Stimulated activated CD8-positive, alpha-beta memory T cell treated with anti-CD3 and anti-CD28 coated beads, Interleukin-4, amount 100 ng/mL, for 24 hours (primary cell): ENCODE measurements around the gene TIPRL.
"Not testable (repeated sequence)": the region's sequence is repeated elsewhere in the genome, so short reads cannot be mapped to it uniquely, and the experiment has no call there.

ENCODE experiments used
- DNase-seq: peaks from one replicate; pipeline ENCODE4 v3.0.0-alpha.2; 2020; ENCODE audit warnings: low read depth

TIPRL gene

DNA sequence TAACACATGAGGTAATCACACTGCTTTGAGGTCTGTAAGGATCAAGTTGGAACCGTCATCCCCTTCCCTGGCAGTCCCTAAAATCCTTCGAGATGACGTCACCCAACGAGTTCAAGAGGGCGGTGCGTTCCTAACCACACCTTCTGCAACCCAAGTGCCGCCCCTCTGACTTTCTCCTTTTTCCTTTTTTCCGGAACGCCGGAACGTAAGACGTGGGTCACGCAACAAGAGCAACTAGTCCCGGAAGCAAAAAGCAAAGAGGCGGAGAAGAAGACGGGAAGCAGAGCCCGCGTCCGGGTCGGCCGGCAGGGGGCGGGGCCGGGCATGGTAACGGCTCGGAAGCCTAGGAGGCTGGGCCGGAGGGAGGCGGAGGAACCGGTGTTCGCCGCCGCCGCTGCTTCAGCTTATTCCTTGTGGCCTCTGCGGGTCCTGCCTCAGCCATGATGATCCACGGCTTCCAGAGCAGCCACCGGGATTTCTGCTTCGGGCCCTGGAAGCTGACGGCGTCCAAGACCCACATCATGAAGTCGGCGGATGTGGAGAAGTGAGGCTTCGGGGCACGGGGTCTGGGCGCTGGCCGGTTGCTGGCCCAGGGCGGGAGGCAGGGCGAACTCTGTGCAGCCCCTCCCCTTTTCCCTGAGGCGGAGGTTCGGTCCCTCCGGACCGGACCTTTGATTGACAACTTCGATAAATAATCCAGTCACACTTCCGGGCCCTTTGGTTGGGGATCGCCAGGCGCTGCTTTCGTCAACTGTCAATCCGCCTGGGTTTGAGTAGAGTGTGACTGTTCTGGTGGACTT is at the start of gene TIPRL:
Gene TIPRL, plus strand, starts transcription at position 325 of the 800 bp plus-strand sequence. Its CDS starts 116 bp downstream, at position 441.
- DNase-seq = peak; percentile 91

DNA sequence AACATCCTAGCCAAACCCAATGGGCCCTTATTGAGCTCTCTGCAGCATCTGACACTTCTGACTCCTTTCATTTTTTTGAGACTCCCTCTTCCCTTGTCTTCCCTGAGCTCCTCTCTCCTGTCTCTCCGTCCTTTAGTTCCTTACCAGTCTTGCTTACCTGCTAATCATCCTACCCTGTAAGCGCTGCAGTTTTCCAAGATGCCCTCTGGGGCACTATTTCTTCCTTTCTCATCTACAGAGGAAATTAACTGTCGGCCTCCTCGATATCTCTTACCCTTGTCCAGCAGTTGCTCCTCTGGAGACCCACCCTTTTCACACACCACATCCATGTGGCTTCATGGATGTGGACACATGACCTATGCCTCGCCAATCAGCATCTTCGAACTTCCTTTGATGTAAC is 48.8 kb upstream of the TIPRL start:
- no peak for DNase-seq

DNA sequence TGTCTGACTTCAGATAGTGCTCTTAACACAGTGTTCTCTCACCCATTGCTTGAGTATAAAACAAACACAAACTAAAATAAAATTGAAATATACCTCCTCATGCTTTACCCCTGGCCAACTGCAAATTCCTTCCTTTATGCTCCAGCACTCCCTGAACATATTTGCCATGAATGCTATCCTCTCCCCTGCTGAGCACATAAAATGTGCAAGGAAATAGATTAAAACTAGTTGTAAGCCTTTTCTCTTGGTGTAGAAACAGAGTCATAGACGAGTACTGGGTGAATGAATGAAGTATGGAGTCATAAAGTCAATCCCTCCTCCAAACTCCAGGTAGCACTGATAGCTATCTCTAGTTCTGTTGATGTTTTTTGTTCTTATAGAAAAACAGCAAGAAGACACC is 44.6 kb upstream of the TIPRL start:
- DNase-seq = no peak

DNA sequence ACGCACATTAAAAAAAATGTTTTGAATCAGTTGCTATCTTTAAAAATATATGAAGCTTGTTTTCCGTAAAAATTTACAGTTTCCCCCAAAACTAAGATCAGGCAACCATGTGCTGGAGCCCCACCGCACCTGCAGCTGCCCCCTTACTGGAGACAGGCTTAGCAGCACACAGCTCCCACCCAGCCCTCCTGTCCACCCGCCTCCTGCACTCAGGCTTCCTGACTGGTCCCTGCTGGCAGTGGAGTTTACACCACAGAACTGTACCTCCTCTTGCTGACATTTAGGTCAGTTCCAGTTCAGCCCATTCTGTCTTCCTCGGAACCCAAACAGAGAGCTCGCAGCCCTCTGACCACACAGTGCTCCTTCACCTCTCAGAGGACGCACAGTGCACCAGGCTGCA is 44.1 kb upstream of the TIPRL start:
- no peak for DNase-seq

DNA sequence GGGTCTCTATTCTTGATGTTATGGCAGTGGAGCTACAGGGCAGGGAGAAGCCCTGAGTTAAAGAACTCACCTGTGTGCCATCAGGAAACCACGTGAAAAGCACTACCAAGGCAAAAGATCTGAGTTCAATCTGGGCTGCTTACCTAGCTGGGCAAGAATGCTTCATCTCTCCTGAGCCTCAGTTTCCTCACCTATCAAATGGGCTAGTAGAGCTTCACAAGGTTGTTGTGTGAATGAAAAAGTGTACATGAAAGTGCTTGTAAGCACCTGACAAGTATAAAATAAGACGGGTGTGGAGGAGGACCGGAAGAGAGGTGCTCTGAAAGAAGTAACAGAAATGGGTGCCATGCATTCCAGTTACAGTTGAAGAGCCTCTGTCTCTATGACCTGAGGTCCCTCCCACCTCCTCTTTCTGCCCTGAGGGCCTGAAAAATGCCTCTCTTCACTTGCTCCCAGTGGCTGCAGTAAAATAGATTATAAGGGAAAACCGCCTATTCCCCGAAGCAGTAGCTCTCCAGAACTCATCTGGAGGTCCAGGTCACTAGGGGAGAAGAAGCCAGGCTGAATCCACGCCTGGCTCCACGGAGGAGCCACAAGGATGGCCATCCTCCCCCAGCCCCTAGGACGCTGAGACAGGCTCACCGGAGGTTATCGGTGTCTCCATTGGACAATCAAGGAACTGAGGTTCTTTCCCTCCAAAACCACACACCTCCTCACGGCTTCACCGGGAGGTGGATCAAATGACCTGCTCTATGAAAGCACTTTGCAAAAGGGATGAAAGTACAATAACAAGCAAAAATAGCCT is 43.4 kb upstream of the TIPRL start:
- DNase-seq = no peak

DNA sequence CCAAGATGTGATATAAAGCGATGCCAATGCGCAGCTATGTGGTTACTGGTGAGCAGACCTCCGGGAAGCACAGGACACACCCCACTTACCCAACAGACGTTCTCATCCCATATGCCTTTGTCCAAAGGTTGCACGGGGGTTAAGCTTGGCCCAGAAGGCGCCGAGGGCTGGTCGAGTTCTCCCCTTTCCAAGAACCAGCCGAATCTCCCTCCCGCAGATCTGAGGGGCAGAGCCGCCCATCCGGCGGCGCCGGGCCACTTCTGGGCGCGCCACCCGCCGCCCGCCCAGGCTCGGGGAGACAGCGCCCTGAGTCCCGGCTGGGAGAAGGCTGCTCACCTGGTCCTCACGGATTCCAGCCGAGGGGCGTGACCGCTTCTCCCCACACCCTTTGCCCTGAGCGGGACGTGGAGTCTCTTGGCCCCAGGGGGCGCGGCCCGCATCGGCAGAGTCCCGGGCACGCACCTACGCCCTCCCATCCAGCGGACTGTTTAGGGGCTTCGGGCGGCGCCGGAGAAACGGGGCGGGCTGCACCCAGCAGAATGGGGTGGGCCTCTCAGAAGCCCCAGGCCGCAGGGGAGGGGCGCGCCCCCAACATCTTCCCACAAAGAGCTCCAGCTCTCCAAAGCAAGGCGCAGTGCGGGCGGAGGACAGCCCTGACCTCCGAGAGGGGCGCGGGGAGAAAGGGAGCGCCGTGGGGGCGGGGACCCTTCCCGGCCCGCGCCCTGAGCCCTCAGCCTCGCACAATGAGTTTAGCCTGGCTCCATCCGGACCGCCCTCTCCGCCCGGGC is 42.6 kb upstream of the TIPRL start:
- no peak for DNase-seq

DNA sequence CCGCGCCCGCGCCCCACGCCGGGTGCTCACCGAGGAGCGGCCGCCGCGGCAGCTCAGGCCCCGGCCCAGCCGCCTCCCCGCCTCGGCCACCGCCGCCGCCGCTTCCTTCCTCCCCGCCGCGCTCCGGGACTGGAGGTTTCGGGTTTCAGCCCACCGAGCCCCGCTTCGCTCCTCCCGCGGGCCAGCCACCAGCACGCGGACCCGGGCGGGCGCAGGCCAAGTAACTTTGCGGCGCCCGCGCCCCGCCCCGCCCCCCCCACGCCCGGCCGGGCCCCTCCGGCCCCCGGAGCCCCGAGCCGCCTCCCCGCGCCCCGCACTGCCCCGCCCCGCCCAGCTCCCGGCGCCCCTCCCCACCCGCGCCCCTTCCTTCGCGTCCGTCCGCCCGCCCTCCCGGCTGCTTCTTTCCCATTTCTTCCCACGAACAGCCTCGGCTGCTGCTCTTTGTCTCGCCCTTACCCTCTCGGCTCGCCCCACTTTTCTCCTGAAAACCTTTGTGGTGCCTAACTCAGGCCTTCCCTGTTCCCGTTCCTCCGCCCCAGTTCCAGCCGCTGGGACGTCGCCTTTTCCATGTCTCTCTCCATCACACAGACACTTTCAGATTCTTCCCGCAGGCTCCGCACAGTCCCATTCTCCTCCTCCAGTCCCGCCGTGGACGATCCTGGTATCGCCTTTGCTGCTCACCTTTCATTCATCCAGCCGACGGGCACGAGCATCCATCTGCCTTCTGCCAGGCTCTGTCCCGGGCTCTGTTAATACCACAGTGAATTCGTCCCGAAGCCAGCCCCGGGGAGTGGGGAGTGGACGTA is 41.9 kb upstream of the TIPRL start, which contains the start of gene GPR161:
Gene GPR161, minus strand, starts transcription at position 222 of the 806 bp plus-strand sequence. CDS start 32,080 bp downstream, outside the sequence.
- no peak for DNase-seq

DNA sequence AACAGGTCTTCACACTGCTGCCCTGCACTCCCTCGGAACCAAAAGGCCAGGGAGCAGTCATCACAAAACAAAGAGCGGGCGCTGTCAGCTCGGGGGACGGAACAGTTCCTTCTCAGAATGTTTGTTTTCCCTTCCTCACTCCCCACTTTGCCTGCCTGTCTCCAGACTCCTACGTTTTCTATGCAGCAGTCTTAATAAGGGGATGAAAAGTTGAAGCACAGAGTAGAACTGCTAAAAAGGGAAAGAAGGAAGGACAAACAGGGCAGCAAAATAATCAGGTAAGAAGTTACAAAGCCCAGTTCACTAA is 41.3 kb upstream of the TIPRL start:
- DNase-seq = no peak

DNA sequence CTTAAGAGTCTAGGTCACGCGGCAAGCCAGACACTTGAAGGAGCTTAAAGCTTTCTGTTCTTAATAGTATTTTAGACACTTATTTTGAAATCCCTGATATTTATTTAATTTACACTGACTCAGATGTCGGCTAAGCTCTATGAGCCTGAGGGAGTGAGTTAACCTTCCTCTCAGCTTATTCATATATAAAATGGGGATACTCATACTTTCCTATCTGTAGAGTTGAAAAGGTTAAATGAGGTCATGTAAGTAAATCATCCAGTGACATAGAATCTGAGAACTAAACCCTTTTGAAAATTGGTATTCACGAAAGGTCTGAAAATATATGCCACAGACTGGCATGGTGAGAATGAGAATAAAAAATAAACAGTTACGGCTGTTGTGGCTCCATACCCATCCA is 40.6 kb upstream of the TIPRL start:
- no peak for DNase-seq

DNA sequence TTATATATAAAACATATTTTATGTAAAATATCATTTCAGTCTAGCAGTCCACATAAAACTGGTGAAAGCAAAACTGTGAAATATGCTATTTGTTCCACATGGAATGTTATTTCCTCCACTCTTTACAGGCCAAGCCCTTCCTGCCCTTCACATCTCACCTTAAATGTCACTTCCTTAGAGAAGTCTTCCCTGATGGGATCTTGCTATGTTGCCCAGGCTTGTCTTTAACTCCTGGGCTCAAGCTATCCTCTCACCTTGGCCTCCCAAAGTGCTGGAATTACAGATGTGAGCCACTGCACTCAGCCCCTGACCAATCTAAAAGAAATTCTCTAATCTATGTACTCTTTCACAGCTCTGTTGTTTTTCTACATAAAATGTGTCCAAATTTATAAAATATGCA is 39.7 kb upstream of the TIPRL start:
- DNase-seq = no peak

DNA sequence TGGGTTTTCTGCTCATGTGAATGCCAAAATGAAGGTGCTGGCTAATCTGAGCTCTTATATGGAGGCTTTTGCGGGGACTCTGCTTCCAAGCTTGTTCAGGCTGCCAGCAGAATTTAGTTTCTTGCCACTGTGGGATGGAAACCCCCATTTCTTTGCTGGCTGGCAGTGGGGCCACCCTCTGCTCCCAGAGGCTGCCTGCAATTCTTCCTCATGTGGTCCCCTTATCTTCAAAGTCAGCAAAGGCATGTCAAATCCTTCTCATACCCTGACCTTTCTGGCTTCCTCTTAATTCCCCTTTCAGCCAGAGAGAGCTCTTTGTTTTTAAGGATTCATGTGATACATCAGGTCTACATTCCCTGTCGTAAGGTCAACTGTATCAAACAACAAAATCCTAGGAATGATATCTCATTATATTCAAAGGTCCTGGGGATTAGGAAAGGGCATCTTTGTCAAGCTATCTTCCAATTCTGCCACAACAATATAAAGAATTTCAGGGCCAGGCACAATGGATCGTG is 36.8 kb upstream of the TIPRL start:
- no peak for DNase-seq

DNA sequence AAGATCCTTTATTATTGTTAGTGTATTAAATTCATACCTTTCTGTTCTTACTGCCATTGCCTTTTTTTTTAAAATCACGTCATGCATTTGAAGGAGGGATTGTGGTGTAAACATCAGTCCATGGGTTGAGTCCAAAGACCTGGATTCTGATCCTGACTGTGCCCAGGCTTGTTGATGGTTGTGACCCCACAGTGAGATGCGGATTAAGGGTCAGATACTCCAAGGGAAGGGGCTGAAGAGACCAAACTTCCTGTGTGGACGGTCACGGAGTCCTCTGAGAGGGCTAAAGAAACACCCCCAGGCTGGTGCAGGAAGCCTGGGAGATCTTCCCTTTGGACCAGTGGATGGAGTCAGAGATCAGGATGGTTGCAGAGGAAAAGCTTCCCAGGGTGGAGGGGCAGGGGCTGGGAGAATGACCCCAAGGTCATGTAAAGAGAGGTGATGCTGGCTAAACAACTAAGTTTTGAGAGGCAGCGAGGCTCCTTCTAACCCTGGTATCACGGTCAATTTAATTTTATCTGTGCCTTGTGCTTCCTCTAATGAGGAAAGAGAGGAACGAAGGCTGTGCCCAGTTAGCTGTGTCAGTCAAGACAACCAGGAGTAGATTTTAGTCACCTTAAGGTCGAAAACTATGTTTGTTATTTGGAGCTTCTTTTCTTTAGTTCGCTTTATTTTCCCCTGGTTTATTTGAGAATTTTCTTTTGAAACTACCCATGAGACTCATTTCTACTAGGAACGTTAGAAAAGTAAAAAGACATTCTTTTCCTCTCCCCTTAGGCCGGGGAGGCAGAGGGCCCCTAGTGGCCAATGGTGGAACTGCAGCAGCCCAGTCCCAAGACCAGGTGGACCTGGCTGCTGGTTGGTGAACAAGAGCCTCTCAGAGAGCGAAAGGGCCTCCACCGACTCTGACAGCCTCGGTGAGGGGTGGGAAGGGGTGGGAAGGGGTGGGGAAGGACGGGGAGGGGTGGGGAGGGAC is 33.3 kb upstream of the TIPRL start:
- DNase-seq = peak; percentile 81

DNA sequence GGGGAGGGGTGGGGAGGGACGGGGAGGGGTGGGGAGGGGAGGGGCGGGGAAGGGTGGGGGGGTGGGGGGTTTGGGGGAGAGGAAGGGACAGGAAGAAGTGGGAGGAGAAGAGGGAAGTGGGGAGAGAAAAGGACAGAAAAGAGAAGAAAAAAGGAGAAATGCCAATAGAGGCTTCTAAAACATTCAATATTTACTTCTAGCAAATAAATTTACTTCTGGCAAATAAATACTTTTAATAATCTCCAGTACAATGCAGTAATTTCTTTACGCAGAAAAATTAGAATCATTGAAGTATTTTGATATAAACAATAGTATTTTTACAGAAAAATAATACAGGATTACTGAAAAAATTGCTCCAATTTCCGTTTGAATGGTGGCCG is 32.6 kb upstream of the TIPRL start:
- no peak for DNase-seq

DNA sequence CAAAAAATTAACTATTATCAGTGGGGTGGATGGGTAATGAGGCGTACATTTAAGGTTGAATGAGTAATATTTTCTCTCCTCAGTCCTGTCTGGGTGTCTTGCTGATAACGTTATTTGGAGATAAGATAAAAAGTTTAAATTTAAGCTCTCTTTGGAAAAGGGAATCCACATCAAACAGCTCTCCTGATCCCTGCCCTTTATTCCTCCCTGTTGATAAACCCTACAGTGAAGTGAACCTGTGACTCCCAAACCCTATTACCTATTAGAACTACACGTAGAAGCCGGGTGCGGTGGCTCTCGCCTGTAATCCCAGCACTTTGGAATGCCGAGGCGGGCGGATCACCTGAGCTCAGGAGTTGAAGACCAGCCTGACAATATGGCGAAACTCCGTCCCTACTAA is 32.1 kb upstream of the TIPRL start:
- no peak for DNase-seq

DNA sequence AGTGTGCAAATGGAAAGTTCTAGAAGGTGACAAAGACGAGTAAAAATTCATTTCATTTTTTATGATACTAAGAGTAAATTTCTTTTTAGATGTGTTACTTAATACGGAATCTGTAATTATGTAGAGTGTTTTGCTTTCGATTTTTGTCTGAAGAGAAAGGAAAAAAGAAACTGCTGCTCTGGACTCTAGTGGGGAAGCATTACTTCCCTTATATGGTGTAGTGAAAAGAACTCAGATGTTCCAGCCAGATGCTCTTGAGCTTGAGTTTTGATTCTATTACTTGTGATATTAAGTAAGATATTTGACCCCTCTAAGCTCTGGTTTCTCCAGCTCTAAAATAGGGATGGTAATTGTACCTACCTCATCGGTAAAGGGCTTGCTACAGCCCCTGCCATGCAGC is 29.8 kb upstream of the TIPRL start:
- no peak for DNase-seq

DNA sequence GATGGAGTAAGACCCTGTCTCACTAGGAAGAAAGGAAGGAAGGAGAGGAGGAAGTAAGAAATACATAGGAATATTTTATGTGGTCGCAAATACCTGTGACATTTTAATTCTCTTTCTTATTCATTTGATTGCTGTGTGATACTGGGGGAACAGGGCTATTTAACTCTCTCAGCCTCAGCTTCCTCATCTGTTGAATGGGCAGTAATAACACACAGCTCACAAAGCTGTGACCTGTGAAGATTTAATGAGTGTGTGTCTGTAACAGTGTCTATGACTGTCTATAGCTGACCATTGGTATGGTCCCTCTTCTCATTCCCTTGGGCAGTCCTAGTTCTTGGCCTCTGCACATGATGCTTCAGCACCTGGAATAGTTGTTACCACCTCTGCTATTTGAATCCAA is 28.5 kb upstream of the TIPRL start:
- no peak for DNase-seq

DNA sequence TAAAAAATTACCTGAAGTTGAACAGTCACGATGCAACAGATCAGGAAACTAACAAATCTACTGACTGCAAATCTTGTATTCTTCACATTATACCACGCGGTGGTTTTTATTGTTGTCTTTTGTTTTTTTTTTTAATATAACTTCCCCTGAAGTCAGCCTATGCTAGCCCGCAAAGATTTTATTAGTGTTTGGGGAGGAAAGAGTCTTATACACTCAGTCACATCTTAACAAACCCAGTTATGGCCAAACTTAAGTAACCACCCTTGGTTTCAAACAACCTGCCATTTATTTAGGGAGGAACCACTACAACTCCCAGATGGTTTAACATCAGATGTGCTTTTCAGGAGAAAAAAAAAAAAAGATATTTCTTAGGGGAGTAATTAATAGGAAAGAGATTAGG is 26.8 kb upstream of the TIPRL start:
- DNase-seq = no peak

DNA sequence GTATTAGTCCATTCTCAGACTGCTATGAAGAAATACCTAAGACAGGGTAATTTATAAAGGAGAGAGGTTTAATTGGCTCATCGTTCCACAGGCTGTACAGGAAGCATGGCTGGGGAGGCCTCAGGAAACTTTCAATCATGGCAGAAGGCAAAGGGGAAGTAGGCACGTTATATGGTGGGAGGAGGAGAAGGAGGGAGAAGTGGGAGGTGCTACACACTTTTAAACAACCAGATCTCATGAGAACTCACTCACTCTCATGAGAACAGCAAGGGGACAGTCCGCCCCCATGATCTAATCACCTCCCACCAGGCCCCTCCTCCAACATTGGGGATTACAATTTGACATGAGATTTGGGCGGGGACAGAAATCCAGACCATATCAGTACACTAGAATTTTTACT is 24.1 kb upstream of the TIPRL start:
- not testable (repeated sequence) for DNase-seq

DNA sequence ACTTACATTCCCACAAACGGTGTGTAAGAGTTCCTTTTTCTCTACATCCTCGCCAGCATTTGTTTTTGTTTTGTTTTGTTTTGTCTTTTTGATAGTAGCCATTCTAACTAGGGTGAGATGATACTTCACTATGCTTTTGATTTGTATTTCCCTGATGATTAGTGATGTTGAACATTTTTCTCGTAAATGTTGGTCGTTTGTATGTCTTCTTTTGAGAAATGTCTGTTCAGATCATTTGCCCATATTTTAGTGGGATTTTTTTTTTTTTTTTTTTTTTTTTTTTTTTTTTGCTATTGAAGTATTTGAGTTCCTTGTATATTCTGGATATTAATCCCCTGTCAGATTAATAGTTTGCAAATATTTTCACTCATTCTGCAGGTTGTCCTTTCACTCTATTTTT is 22.9 kb upstream of the TIPRL start:
- DNase-seq = no peak

DNA sequence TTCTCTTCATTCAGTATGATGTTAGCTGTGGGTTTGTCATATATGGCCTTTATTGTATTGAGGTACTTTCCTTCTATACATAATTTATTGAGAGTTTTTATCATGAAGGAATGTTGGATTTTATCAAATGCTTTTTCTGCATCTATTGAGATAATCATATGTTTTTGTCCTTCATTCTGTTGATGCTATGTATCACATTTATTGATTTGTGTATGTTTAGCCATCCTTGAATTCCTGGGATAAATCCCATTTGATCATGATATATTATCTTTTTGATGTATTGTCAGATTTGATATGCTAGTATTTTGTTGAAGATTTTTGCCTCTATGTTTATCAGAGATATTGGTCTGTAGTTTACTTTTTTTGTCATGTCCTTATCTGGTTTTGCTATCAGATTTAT is 21.1 kb upstream of the TIPRL start:
- no peak for DNase-seq
